Peyer's patch (tissue), 4 donors: ENCODE data around the gene CORIN.

Source experiments
- POLR2A ChIP-seq, 2 donors: fragments of 450-650 bp; IDR thresholded peaks; one replicate each; pipeline ENCODE4 v1.5.1; 2017; ENCODE audit warnings: antibody characterized with exemption in 2 of 2, mild to moderate bottlenecking in 2 of 2, moderate library complexity in 2 of 2
- TF ChIP-seq, protein P1 (sequence below), 6 experiments: fragments of 450-650 bp in 4 of 6; fragments of 200-600 bp in 2 of 6; sonication (generic) in 1 of 6; IDR thresholded peaks; one replicate each; pipeline ENCODE4 v1.5.1; 2017 to 2019; ENCODE audit warnings: antibody characterized with exemption in 6 of 6, mild to moderate bottlenecking in 3 of 6, moderate library complexity in 1 of 6

DNA sequence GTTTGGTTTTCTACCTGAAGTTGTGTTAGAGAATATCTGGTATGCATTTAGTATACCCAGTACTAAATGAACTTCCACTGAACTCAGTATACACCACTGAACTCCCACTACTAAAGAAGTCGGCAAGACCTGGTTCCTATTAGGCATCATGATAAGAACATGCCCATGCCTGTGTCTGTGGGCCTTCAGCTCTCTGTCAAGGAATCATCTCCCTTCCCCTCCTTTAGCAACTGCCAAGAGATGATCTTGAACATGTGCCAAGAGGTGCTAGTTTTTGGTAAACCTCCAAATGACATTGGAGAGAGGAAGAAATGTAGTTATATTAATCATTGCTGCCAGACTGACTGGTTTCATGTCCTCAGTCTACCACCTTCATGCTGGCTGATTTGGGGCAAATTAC, 239.5 kb downstream of the CORIN start:
- TF ChIP-seq POLR2A (IDR thresholded peaks at IDR 0.05) = no peak
- TF ChIP-seq, protein P1, sequence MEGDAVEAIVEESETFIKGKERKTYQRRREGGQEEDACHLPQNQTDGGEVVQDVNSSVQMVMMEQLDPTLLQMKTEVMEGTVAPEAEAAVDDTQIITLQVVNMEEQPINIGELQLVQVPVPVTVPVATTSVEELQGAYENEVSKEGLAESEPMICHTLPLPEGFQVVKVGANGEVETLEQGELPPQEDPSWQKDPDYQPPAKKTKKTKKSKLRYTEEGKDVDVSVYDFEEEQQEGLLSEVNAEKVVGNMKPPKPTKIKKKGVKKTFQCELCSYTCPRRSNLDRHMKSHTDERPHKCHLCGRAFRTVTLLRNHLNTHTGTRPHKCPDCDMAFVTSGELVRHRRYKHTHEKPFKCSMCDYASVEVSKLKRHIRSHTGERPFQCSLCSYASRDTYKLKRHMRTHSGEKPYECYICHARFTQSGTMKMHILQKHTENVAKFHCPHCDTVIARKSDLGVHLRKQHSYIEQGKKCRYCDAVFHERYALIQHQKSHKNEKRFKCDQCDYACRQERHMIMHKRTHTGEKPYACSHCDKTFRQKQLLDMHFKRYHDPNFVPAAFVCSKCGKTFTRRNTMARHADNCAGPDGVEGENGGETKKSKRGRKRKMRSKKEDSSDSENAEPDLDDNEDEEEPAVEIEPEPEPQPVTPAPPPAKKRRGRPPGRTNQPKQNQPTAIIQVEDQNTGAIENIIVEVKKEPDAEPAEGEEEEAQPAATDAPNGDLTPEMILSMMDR (IDR thresholded peaks at IDR 0.05) = no peak
